K562 (cell line): ENCODE results near the gene APC2. TPM values are rescaled to one million over a fixed set of nuclear protein-coding genes. Genes with fewer than 3 reads are reported as not detected.

Experiments
- ATAC-seq: fragments of 200-7000 bp; cut with Tn5 transposase; 3 replicates; pipeline ENCODE4 v1.9.1; 2020; ENCODE audit warnings: moderate library complexity
- BruUV-seq: library from RNA; stranded (reverse); fragments of 400-500 nt; replicated peaks from 2 replicates; lab custom pipeline; 2021; lab: Mats Ljungman, UMichigan
- CTCF ChIA-PET: fragments of 300-600 bp; formaldehyde crosslinking; extraction: SDS; loops from one replicate; lab custom pipeline; 2021; ENCODE audit warnings: low intra/inter-chr PET ratio; lab: Yijun Ruan, JAX
- POLR2A ChIA-PET: fragments of 300-600, 350-650 bp; sonication (Branson Sonifier 250); formaldehyde crosslinking; extraction: SDS; loops from one replicate; lab custom pipeline; 2021; ENCODE audit warnings: antibody characterized with exemption, inconsistent platforms; lab: Yijun Ruan, JAX
- DNase-seq, 4 experiments: peaks; one replicate each; pipeline versions ENCODE4 v3.0.0 to v3.0.0-alpha.2; 2011 to 2018; ENCODE audit warnings: low spot score in 3 of 4, mixed read lengths in 3 of 4; ENCODE audit errors: extremely low read depth in 1 of 4
- FAIRE-seq: peaks from 2 replicates; lab custom pipeline; 2011; peaks lifted over from hg19 to GRCh38; lab: Jason Lieb, UNC
- H2AFZ ChIP-seq: 2 replicates; pipeline ENCODE4 v1.6.0; 2011; ENCODE audit warnings: low read depth, low read length, control low read depth, inconsistent platforms
- H3K27ac ChIP-seq: fragments of 200-600 bp; 3 replicates; pipeline ENCODE4 v1.8.0; 2011; ENCODE audit warnings: low read depth, mild to moderate bottlenecking, control low read depth, inconsistent platforms, low read length, moderate library complexity, mixed read lengths; ENCODE audit errors: extremely low read depth
- H3K27me3 ChIP-seq, 2 experiments: fragments of 300-600 bp in 1 of 2; 2 replicates in 1 of 2; 3 replicates in 1 of 2; pipeline versions ENCODE4 v1.6.0 to v1.8.0; 2011; ENCODE audit warnings: inconsistent platforms in 2 of 2, low read length in 2 of 2, mild to moderate bottlenecking in 1 of 2, mixed read lengths in 1 of 2, moderate library complexity in 1 of 2; ENCODE audit not compliant: control insufficient read depth in 2 of 2, insufficient read depth in 2 of 2
- H3K36me3 ChIP-seq: fragments of 300-600 bp; 3 replicates; pipeline ENCODE4 v1.8.0; 2011; ENCODE audit warnings: mild to moderate bottlenecking, low read length, inconsistent platforms; ENCODE audit not compliant: control insufficient read depth, insufficient read depth
- H3K4me1 ChIP-seq, 2 experiments: fragments of 200-600 bp in 1 of 2; replicated peaks in 1 of 2; 2 replicates in 1 of 2; 3 replicates in 1 of 2; pipeline versions ENCODE4 v1.5.1 to v1.8.0; 2011; ENCODE audit warnings: inconsistent platforms in 2 of 2, low read length in 2 of 2, mild to moderate bottlenecking in 1 of 2, mixed read lengths in 1 of 2, moderate library complexity in 1 of 2; ENCODE audit not compliant: control insufficient read depth in 2 of 2, insufficient read depth in 2 of 2
- H3K4me2 ChIP-seq: 2 replicates; pipeline ENCODE4 v1.6.1; 2011; ENCODE audit warnings: low read length, control low read depth, inconsistent platforms, mixed read lengths; ENCODE audit not compliant: insufficient read depth
- H3K4me3 ChIP-seq: fragments of 200-600 bp; sonication (generic), shearing (Covaris generic); 2 replicates; pipeline ENCODE4 v1.5.1; 2016; ENCODE audit warnings: control low read depth, inconsistent platforms
- H3K79me2 ChIP-seq: fragments of 200-600 bp; 3 replicates; pipeline ENCODE4 v1.8.0; 2011; ENCODE audit warnings: low read length, inconsistent platforms; ENCODE audit not compliant: control insufficient read depth, insufficient read depth
- H3K9ac ChIP-seq, 2 experiments: 2 replicates each; pipeline versions ENCODE4 v1.6.0 to v1.6.1; 2011; ENCODE audit warnings: low read depth in 2 of 2, low read length in 2 of 2, control low read depth in 1 of 2, inconsistent platforms in 1 of 2, mild to moderate bottlenecking in 1 of 2, mixed read lengths in 1 of 2; ENCODE audit not compliant: insufficient read depth in 1 of 2
- H3K9me1 ChIP-seq: one replicate; pipeline ENCODE4 v1.6.0; 2011; ENCODE audit warnings: inconsistent platforms, mild to moderate bottlenecking, low read length, moderate library complexity; ENCODE audit not compliant: control insufficient read depth, insufficient read depth
- H3K9me3 ChIP-seq: replicated peaks from 2 replicates; pipeline ENCODE4 v1.5.1; 2011; ENCODE audit warnings: low read depth, low read length, inconsistent platforms; ENCODE audit not compliant: control insufficient read depth, insufficient read depth
- H4K20me1 ChIP-seq: replicated peaks from 2 replicates; pipeline ENCODE4 v1.6.1; 2011; ENCODE audit warnings: low read length, inconsistent platforms, mixed read lengths; ENCODE audit not compliant: control insufficient read depth, insufficient read depth
- CCAR2 ChIP-seq: fragments of 200-400 bp; formaldehyde crosslinking; IDR thresholded peaks from 2 replicates; pipeline ENCODE4 v1.6.1; 2017; ENCODE audit warnings: mild to moderate bottlenecking, low read depth, low read length
- KAT7 ChIP-seq: sonication (generic); formaldehyde crosslinking; IDR thresholded peaks from 2 replicates; pipeline ENCODE4 v1.8.0; 2022; ENCODE audit warnings: missing genetic modification reagents, mild to moderate bottlenecking, borderline replicate concordance
- MEIS2 ChIP-seq: fragments of 450-650 bp; IDR thresholded peaks from 2 replicates; pipeline ENCODE4 v1.6.1; 2014; ENCODE audit warnings: mild to moderate bottlenecking; ENCODE audit not compliant: partially characterized antibody
- MXI1 ChIP-seq: IDR thresholded peaks from 2 replicates; pipeline ENCODE4 v1.6.1; 2011; ENCODE audit warnings: low read depth, mild to moderate bottlenecking, improper control_type of control experiment, low read length
- NEUROD1 ChIP-seq: fragments of 150-350 bp; IDR thresholded peaks from 2 replicates; pipeline ENCODE4 v1.6.1; 2014; ENCODE audit warnings: borderline replicate concordance, low read length, low read depth; ENCODE audit not compliant: partially characterized antibody
- POLR2A ChIP-seq: fragments of 450-650 bp; conservative IDR thresholded peaks from 2 replicates; pipeline ENCODE4 v1.6.1; 2016
- POLR2G ChIP-seq: fragments of 200-400 bp; formaldehyde crosslinking; IDR thresholded peaks from 2 replicates; pipeline ENCODE4 v1.6.1; 2017; ENCODE audit warnings: low read depth, mild to moderate bottlenecking, antibody characterized with exemption, low read length, moderate library complexity
- RBM22 ChIP-seq: fragments of 200-400 bp; formaldehyde crosslinking; IDR thresholded peaks from 2 replicates; pipeline ENCODE4 v1.6.1; 2018; ENCODE audit warnings: low read length, low read depth; ENCODE audit not compliant: poor library complexity, severe bottlenecking
- SIN3A ChIP-seq, 2 experiments: fragments of 150-350 bp in 1 of 2; IDR thresholded peaks; 2 replicates each; pipeline ENCODE4 v1.6.1; 2011 to 2016; ENCODE audit warnings: borderline replicate concordance in 2 of 2, low read depth in 2 of 2, low read length in 2 of 2, mild to moderate bottlenecking in 2 of 2, moderate library complexity in 2 of 2; ENCODE audit not compliant: control insufficient read depth in 1 of 2
- SUPT5H ChIP-seq: fragments of 450-650 bp; IDR thresholded peaks from 2 replicates; pipeline ENCODE4 v1.6.1; 2016
- ZNF444 ChIP-seq: fragments of 250-450 bp; sonication (Bioruptor Pico); IDR thresholded peaks from 2 replicates; pipeline ENCODE4 v1.4.0; 2020; ENCODE audit warnings: mild to moderate bottlenecking, moderate library complexity
- ZNF830 ChIP-seq: fragments of 250-450 bp; sonication (Bioruptor Pico); IDR thresholded peaks from 2 replicates; pipeline ENCODE4 v1.5.0; 2021; ENCODE audit warnings: mild to moderate bottlenecking
- WGBS: fragments of 100-300 bp; shearing (Covaris generic); methylation state at CpG from one replicate; pipeline ENCODE4 v1.1.6; 2016; ENCODE audit warnings: low coverage, mixed read lengths; ENCODE audit not compliant: insufficient coverage; ENCODE audit errors: missing lambda C conversion rate; 5-methylcytosine and 5-hydroxymethylcytosine counted together
- in situ Hi-C: fragments of 300-500 bp; cut with MboI; formaldehyde crosslinking; loops from 4 replicates; pipeline ENCODE4 v1.15.0; 2018; ENCODE audit warnings: inconsistent platforms, mixed read lengths
- intact Hi-C: fragments of 100-400 bp; cut with micrococcal nuclease; formaldehyde crosslinking; loops from 2 replicates; pipeline ENCODE4 v1.14.2; 2022
- polyA plus RNA-seq, 8 experiments: library from polyadenylated mRNA; depleted of rRNA in 4 of 8; stranded (reverse) in 5 of 8; unstranded in 3 of 8; fragments of >200 nt; fragmentation: Nextera tagmentation in 2 of 8; fragmentation: Illumina TruSeq in 1 of 8; extraction: Ambion mirVana in 2 of 8; extraction: Trizol in 1 of 8; gene quantifications; 2 replicates each; pipeline versions ENCODE4 v1.2.1 to v1.2.3, GENCODE V29; 2011 to 2014; ENCODE audit warnings: inconsistent platforms in 1 of 8, missing spikeins in 1 of 8
- total RNA-seq, 7 experiments: library from RNA; depleted of rRNA in 6 of 7; stranded (reverse); fragments of >200 nt in 6 of 7; fragmentation: Illumina TruSeq in 2 of 7; extraction: Trizol in 2 of 7; gene quantifications; 2 replicates each; pipeline versions ENCODE4 v1.2.1 to v1.2.3, GENCODE V29; 2011 to 2021; ENCODE audit warnings: low replicate concordance in 1 of 7
- TF ChIP-seq, protein P1 (sequence below): IDR thresholded peaks from 2 replicates; pipeline ENCODE4 v1.6.1; 2011; ENCODE audit not compliant: insufficient read length; ENCODE audit errors: extremely low read depth
- TF ChIP-seq, protein P2 (sequence below): fragments of 200-400 bp; formaldehyde crosslinking; IDR thresholded peaks from 2 replicates; pipeline ENCODE4 v1.6.1; 2017; ENCODE audit warnings: mild to moderate bottlenecking, low read depth, low read length, moderate library complexity

APC2 gene
- total and polyA plus RNA-seq, 9 of the 15 experiments (the other 6 are each of a cell fraction or from before 2014, with no cell fraction given): 0.01 to 0.40 (median 0.05) TPM; not detected in 3

DNA sequence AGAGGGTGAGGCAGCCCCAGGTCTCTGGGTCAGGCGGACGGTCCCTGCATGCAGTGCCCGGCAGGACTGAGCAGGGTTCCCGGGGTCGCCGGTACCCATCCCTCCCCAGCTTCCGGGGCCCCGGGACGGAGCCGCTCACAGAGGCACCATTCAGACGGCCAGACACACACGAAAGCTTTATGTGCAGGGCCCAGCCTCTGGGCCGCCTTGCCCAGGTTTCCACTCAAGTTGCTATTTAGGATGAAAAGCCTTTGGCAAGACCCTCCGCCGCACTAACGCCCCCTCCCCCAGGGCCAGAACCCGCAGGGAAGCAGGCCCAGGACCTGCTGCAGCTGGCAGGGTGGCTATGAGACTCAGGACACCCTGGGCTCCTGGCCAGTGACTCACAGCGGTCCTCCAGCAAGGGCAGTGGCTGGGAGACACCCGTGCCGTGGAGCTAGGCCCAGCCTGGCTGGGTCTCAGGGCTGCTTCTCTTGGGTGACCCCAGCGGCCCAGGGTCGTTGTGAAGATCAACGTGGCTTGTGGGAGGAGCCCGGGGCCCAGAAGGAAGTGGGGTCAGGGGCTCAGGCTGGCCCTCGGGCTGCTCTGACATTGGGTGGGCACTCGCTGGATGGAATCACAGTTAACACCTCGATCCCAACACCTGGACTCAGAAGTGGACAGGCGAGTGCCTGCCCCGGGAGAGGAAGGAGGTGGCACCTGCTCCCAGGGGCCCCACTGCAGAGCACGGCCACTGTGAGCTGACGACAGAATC lies 24.3 kb downstream of the APC2 start:
- H3K79me2 ChIP-seq: peaks cover 60% of the 10 kb centered on the region
- H3K4me2 ChIP-seq: no peak overlapping the region
- no peaks in the 10 kb centered on the region for H3K27me3 ChIP-seq
- H2AFZ ChIP-seq: no peak overlapping the region
- 67% methylated on average over 22 of the region's 31 CpGs for WGBS
- no peak overlapping the region for H3K27ac ChIP-seq
- in situ Hi-C loops: no loop called here
- H3K9me1 ChIP-seq: no peaks in the 10 kb centered on the region
- ChIA-PET POLR2A (interaction anchor here (0.6 to 2.3 kb wide), 6 partner anchors 13 to 202 kb away, joined by 3 to 10 read pairs (median 4); partner anchors contain the start of gene REEP6), CTCF (no interaction called here)
- FAIRE-seq (no peak), ATAC-seq (no peak)
- peaks cover 18% of the 10 kb centered on the region for H4K20me1 ChIP-seq
- peak overlapping the region in 1 of 2 experiments; percentile 74; a peak in 2 of 4 replicates for H3K9ac ChIP-seq
- peaks cover 33% of the 10 kb centered on the region; the same call in 2 of the 3 replicates for H3K36me3 ChIP-seq
- intact Hi-C loops: no loop called here
- peaks cover 11 to 86% of the 10 kb centered on the region in 2 experiments for H3K4me1 ChIP-seq
- H3K4me3 ChIP-seq: no peak overlapping the region
- no TSS peak for BruUV-seq
- TF ChIP-seq SIN3A (IDR thresholded peaks at IDR 0.05; ENCODE audit: borderline replicate concordance in 2 of 2, control insufficient read depth in 1 of 2, low read depth in 2 of 2, low read length in 2 of 2) (no peak), RBM22 (peak; percentile 30), ZNF830 (CRISPR knock-in tag) (no peak), SUPT5H (peak; percentile 24; the same call in 1 of the 2 replicates), POLR2A (peak; percentile 42; the same call in 1 of the 2 replicates), POLR2G (0 out of 2 replicates have a peak, but pooled peaks have one; percentile 5), MXI1 (no peak), MEIS2 (no peak), NEUROD1 (no peak), ZNF444 (CRISPR knock-in tag) (no peak), CCAR2 (no peak), KAT7 (CRISPR knock-in tag) (no peak)
- TF ChIP-seq, protein P1, sequence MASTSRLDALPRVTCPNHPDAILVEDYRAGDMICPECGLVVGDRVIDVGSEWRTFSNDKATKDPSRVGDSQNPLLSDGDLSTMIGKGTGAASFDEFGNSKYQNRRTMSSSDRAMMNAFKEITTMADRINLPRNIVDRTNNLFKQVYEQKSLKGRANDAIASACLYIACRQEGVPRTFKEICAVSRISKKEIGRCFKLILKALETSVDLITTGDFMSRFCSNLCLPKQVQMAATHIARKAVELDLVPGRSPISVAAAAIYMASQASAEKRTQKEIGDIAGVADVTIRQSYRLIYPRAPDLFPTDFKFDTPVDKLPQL: no peak
- TF ChIP-seq, protein P2, sequence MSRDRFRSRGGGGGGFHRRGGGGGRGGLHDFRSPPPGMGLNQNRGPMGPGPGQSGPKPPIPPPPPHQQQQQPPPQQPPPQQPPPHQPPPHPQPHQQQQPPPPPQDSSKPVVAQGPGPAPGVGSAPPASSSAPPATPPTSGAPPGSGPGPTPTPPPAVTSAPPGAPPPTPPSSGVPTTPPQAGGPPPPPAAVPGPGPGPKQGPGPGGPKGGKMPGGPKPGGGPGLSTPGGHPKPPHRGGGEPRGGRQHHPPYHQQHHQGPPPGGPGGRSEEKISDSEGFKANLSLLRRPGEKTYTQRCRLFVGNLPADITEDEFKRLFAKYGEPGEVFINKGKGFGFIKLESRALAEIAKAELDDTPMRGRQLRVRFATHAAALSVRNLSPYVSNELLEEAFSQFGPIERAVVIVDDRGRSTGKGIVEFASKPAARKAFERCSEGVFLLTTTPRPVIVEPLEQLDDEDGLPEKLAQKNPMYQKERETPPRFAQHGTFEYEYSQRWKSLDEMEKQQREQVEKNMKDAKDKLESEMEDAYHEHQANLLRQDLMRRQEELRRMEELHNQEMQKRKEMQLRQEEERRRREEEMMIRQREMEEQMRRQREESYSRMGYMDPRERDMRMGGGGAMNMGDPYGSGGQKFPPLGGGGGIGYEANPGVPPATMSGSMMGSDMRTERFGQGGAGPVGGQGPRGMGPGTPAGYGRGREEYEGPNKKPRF: no peak
- TF ChIP-seq, all 486 proteins: peak for 4
- no peak for DNase-seq
- H3K9me3 ChIP-seq: no peaks in the 10 kb centered on the region; the same call in 1 of the 2 replicates
